GM13976 (cell line): ENCODE results near the gene NDFIP1.
"Not testable (repeated sequence)": the region's sequence is repeated elsewhere in the genome, so short reads cannot be mapped to it uniquely, and the experiment has no call there.

Experiments used
- DNase-seq: peaks from one replicate; pipeline ENCODE4 v3.0.0; 2012; ENCODE audit warnings: low spot score
- CTCF ChIP-seq: IDR thresholded peaks from 2 replicates; pipeline ENCODE4 v1.5.1; 2012; ENCODE audit warnings: borderline replicate concordance, mild to moderate bottlenecking; ENCODE audit not compliant: insufficient read depth; ENCODE audit errors: extremely low read depth, missing control alignments, control extremely low read depth
- in situ Hi-C: fragments of 300-500 bp; cut with MboI; formaldehyde crosslinking; loops from one replicate; pipeline ENCODE4 v1.12.0; 2022; ENCODE audit warnings: low sequenced_read_pairs, mixed read lengths, inconsistent platforms; ENCODE audit not compliant: unreplicated experiment

Gene NDFIP1

DNA sequence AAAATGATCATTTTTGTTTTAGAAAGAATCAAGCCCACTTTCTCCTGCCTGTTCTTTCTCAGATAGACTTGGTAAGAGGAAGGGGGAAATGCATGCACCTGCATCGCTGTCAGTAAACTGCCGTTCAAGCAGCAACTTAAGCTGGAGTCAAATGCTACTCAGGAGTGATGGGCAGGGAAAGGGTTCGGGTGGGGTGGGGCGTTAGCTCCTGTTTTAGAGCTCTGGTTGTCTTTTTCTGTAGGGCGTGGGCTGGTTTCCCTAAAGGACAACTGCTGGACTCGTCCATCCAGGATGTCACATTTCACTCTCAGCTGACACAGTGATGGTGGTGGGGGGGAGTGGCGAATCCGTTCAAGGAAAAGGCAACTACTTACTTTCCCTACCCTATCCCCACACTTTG, 75.0 kb downstream of the NDFIP1 start:
- DNase-seq = no peak
- in situ Hi-C loops = no loop called here
- TF ChIP-seq CTCF = no peak

DNA sequence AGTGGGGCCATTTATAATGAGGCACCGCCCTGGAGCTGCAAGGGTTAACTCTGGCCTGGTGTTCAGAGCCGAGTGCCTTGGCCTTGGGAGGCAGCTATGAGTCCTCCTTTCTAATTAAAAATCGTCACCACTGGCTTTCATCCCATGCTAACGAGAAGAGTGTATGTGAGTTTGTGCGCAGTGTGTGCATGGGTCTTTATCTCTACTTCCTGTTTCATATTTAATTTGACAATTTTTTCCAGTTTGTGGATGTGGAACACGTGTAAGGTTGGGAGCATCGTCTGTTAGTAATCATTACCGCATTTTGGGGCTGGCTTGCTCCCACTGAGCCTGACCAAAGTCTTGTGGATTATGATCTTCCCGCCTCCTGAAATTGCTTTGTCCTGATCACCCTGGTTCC, 76.4 kb downstream of the NDFIP1 start:
- in situ Hi-C loops = no loop called here
- no peak for TF ChIP-seq CTCF
- DNase-seq = no peak

DNA sequence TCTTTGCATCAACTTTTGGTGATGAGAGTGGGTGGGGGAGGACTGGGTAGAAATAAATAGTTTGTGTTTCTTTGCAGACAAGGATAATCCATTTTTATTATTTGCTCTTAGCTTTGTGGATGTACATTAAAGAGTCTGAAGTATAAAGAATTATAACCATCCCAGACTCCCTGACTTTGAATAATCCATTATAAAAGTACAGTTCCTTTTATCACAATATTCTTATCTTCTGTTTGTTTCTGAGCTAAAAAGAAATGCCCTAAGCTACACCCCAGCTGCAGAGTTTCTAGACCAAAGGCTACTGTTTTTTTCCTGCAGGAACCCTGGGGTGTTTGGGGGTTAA, 77.9 kb downstream of the NDFIP1 start:
- in situ Hi-C loops = no loop called here
- DNase-seq = no peak
- no peak for TF ChIP-seq CTCF

DNA sequence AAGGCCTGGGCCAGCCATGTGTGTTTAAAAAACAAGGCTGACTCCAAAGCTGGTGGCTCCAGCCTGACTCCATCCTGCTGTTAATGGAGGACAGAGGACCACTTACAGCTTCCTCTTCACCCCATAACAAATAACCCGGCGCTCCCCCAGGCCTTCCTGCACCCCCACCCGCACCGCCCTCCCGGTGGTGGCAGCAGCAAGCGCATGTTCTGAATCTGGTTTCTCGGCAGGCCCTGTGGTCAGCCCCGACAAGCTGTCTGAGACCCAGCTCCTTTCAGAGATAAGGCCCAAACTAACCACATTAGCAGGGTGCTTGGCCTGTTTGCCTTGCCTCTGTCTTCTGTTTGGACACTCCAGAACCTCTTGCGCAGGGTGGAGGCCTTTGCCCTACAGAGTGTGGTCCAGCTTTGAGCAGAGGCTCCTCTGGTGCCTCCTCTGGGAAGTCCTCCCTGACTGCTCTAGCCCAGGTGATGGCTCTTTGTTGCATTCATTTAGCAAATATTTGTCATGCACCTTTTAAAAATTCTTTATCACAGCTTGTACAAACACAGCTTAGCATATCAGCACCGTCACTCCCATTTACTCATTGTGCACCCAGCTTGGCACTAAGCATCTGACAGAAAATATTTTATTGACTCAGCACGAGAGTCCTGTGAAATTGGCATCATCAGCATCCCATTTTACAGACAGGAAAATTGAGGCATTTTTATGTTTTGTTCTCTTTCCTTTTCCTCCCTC, 78.4 kb downstream of the NDFIP1 start:
- TF ChIP-seq CTCF = no peak
- DNase-seq = no peak
- in situ Hi-C loops = no loop called here

DNA sequence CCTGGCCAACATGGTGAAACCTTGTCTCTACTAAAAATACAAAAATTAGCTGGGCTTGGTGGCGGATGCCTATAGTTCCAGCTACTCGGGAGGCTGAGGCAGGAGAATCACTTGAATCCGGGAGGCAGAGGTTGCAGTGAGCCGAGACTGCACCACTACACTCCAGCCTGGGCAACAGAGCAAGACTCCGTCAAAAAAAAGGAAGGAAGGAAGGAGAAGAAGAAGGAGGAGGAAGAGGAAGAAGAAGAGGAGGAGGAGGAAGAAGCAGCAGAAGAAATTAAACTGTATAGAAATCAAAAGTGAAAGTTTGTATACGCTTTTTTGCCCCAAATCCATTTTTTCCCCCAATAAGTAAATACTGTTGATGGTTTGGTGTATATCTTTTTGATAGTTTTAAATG, 80.1 kb downstream of the NDFIP1 start:
- in situ Hi-C loops, DNase-seq: not testable (repeated sequence)

- in situ Hi-C loops = no loop called here
- no peak for TF ChIP-seq CTCF
- DNase-seq = no peak
Measured at GRCh38 chr5:142189813-142190212, 81.2 kb downstream of the NDFIP1 start.

DNA sequence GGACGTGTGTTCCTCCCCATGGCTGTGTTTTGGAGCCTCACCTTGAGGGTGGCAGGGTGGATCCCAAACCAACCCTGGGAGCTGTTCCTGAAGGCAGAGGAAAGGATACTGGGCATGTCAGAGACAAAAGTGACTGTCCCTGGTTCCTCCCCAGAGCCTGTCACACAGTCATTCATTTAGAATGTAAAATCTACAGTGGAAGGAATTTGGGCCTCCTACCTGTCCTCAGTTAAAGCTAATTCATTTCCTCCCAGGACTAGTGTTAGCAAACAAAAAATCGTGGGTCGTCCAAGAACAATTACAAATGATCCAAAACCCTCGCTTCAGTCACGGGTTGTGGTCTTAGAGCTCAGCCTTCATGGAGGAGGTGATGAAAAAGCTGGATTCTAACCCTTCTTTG, 83.2 kb downstream of the NDFIP1 start:
- in situ Hi-C loops = no loop called here
- TF ChIP-seq CTCF = no peak
- DNase-seq = no peak
